Stomach (tissue), 9 donors: Measurements from ENCODE around the gene ANKRD12. TPM values are rescaled to one million over a fixed set of nuclear protein-coding genes. Genes with fewer than 3 reads are reported as not detected.
A peak's percentile ranks its signal among the peaks of the same experiment; 100 is the strongest.

Experiments
- DNase-seq, 2 donors: peaks; one replicate each; pipeline versions ENCODE4 v3.0.0 to v3.0.0-alpha.2; 2013 to 2019
- H3K27ac ChIP-seq, 5 donors: fragments of 200-600 bp in 4 of 5; sonication (generic) in 4 of 5; one replicate each; pipeline ENCODE4 v1.5.1; 2013 to 2019; ENCODE audit warnings: mild to moderate bottlenecking in 1 of 5, moderate library complexity in 1 of 5
- H3K27me3 ChIP-seq, 3 donors: fragments of 200-600 bp; sonication (generic); one replicate each; pipeline ENCODE4 v1.5.1; 2017 to 2019; ENCODE audit warnings: mixed run types in 1 of 3
- H3K36me3 ChIP-seq, 4 donors: fragments of 200-600 bp; sonication (generic); 1 replicate in 3 of 4; 2 replicates in 1 of 4; pipeline ENCODE4 v1.5.1; 2016 to 2019
- H3K4me1 ChIP-seq, 4 donors: fragments of 200-600 bp; sonication (generic); one replicate each; pipeline ENCODE4 v1.5.1; 2016 to 2019
- H3K4me3 ChIP-seq, 4 donors: fragments of 200-600 bp; sonication (generic) in 3 of 4; one replicate each; pipeline ENCODE4 v1.5.1; 2016 to 2019; ENCODE audit warnings: mild to moderate bottlenecking in 1 of 4
- H3K9me3 ChIP-seq, 4 donors: fragments of 200-600 bp; sonication (generic); one replicate each; pipeline ENCODE4 v1.5.1; 2016 to 2019
- EP300 ChIP-seq: sonication (generic); formaldehyde crosslinking; IDR thresholded peaks from one replicate; pipeline ENCODE4 v1.6.1; 2017; ENCODE audit warnings: antibody characterized with exemption
- POLR2A ChIP-seq, 4 donors: fragments of 450-650 bp; IDR thresholded peaks; one replicate each; pipeline ENCODE4 v1.6.1; 2016; ENCODE audit warnings: antibody characterized with exemption in 4 of 4, control low read depth in 2 of 4, mild to moderate bottlenecking in 1 of 4, moderate library complexity in 1 of 4
- POLR2AphosphoS5 ChIP-seq, 3 donors: sonication (generic); formaldehyde crosslinking; IDR thresholded peaks; one replicate each; pipeline ENCODE4 v1.6.1; 2016; ENCODE audit warnings: antibody characterized with exemption in 3 of 3
- WGBS, 5 donors: extraction: QIAGEN DNeasy Blood & Tissue Kit in 3 of 5; methylation state at CpG; one replicate each; pipeline versions ENCODE4 v1.1.5 to v1.1.7; 2013 to 2018; 5-methylcytosine and 5-hydroxymethylcytosine counted together
- intact Hi-C: fragments of 100-400 bp; cut with DNase I; formaldehyde crosslinking; loops from one replicate; pipeline ENCODE4 v1.15.1; 2023; ENCODE audit warnings: low total_unique reads
- polyA plus RNA-seq, 3 donors: library from polyadenylated mRNA; stranded (reverse); fragments of 200-250 nt; gene quantifications; one replicate each; pipeline ENCODE4 v1.2.3, GENCODE V29; 2013
- small RNA-seq, 4 donors: library from RNA; depleted of rRNA; stranded (forward); fragments of <200 nt; gene quantifications; one replicate each; pipeline ENCODE3, GENCODE V24; 2016
- total RNA-seq, 5 donors: library from RNA; depleted of rRNA; stranded (reverse); fragments of >200 nt; gene quantifications; one replicate each; pipeline versions ENCODE4 v1.1.0 to v1.2.3, GENCODE V29; 2014 to 2016
- TF ChIP-seq, protein P1 (sequence below), 7 experiments: fragments of 450-650 bp in 4 of 7; fragments of 200-600 bp in 3 of 7; sonication (generic) in 3 of 7; IDR thresholded peaks; one replicate each; pipeline ENCODE4 v1.5.1; 2016 to 2019; ENCODE audit warnings: antibody characterized with exemption in 7 of 7, control low read depth in 2 of 7, mild to moderate bottlenecking in 1 of 7
- donor health status: healthy with polysubstance abuse.
- donor health status: Bipolar disorder and iron deficiency.
- donor health status: healthy.

The ANKRD12 gene
- total and polyA plus RNA-seq, 8 donors = 10.0 to 85.5 (median 46.0) TPM

DNA sequence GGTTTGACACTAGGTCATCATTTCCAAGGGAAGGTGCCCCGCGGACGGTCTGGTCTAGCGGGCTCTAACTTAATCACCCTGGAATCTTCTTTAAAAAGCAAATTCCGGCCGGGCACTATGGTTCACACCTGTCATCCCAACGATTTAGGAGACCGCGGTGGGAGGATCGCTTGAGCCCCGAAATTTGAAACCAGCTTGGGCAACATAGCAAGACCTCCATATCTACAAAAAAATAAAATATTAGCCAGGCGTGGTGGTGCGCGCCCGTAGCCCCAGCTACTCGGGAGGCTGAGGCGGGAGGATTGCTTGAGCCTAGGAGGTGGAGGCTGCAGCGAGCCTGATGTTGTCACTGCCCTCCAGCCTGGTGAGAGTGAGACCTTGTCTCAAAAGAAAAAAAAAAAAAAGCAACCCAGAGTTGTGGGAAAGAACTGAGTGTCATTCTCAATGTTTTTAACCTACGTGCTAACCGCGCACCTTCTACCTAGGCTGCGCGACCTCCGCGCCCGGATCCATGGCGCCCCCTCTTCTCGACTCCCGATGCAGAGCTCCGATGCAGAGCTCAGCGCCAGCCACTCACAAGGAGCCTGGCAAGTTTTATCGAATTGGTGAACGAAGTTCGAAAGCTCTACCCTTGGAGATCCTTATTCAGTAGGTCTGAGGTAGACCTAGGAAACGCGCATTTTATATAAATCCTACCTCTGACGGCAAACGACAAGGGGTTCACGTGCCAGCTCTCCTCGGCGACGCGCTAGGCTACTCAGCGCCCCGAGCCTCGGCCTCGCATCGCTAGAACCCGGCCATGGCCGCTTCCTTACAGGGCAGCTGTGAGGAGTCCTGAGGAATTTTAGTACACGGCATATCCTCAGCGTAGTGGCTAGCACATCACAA, 197.1 kb downstream of the ANKRD12 start:
- 33 to 34% (median 34%) methylated on average over 50 to 52 of the region's 52 CpGs for WGBS, 5 donors
- no peak for DNase-seq
- Histone ChIP-seq H3K9me3 (peaks cover 0 to 2% (median 0%) of the 10 kb centered on the region in 4 donors), H3K36me3 (peaks cover 0 to 15% (median 12%) of the 10 kb centered on the region in 4 donors), H3K4me3 (peak overlapping the region; percentile 75 to 97 (median 85)), H3K4me1 (peaks cover 14 to 46% (median 23%) of the 10 kb centered on the region in 4 donors), H3K27me3 (no peaks in the 10 kb centered on the region), H3K27ac (peak overlapping the region; percentile 78 to 96 (median 89))
- no peak for TF ChIP-seq POLR2A (IDR thresholded peaks at IDR 0.05)
- no peak for TF ChIP-seq POLR2AphosphoS5 (IDR thresholded peaks at IDR 0.05)
- TF ChIP-seq, protein P1, sequence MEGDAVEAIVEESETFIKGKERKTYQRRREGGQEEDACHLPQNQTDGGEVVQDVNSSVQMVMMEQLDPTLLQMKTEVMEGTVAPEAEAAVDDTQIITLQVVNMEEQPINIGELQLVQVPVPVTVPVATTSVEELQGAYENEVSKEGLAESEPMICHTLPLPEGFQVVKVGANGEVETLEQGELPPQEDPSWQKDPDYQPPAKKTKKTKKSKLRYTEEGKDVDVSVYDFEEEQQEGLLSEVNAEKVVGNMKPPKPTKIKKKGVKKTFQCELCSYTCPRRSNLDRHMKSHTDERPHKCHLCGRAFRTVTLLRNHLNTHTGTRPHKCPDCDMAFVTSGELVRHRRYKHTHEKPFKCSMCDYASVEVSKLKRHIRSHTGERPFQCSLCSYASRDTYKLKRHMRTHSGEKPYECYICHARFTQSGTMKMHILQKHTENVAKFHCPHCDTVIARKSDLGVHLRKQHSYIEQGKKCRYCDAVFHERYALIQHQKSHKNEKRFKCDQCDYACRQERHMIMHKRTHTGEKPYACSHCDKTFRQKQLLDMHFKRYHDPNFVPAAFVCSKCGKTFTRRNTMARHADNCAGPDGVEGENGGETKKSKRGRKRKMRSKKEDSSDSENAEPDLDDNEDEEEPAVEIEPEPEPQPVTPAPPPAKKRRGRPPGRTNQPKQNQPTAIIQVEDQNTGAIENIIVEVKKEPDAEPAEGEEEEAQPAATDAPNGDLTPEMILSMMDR (IDR thresholded peaks at IDR 0.05) = no peak
- TF ChIP-seq EP300 = no peak
- intact Hi-C loops = no loop called here

DNA sequence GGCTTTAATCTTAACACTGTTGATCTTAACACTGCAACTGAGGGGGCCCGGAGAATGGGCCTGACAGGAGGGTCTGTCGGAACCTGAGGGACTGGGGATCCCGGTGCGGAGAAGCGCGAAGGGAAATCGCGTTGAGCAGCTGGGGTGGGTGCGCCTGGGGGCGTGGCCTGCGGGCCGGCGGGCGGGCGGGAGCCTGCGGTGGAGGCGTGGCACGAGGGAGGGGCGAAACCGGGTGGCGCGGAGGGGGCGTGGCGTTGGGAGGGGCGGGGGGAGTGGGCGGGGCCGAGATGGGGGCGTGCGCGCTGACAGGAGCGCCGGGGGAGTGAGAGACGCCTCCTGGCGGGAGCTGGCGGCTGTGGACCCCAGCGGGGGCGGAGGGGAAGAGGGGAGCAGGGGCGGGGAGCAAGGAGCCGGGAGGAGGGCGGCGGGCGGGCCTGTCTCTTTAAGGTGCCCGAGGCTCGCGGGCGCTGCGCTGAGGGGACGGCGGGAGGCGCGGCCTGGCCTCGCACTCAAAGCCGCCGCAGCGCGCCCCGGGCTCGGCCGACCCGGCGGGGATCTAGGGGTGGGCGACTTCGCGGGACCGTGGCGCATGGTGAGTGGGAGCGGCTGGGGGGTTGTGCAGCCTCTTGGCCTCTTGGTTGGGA, 197.9 kb downstream of the ANKRD12 start, which contains the start of gene TWSG1:
Gene TWSG1, plus strand, starts transcription at position 445 of the 644 bp plus-strand sequence. CDS start 2,457 bp downstream, outside the sequence.
- intact Hi-C loops = no loop called here
- Histone ChIP-seq H3K27me3 (no peaks in the 10 kb centered on the region), H3K36me3 (peaks cover 0 to 23% (median 18%) of the 10 kb centered on the region in 4 donors), H3K4me3 (peak within 1 kb of the TSS; percentile 75 to 97 (median 85)), H3K27ac (peak within 1 kb of the TSS; percentile 82 to 96 (median 89)), H3K4me1 (peaks cover 14 to 46% (median 23%) of the 10 kb centered on the region in 4 donors), H3K9me3 (no peaks in the 10 kb centered on the region)
- 1 to 4% (median 1%) methylated on average over 8 to 67 of the region's 67 CpGs for whole genome bisulfite sequencing, 5 donors
- peak; percentile 93 to 98 for DNase-seq
- TF ChIP-seq, protein P1 (IDR thresholded peaks at IDR 0.05) = peak in 3 of 7 experiments; percentile 32 to 70 (median 59)
- no peak for TF ChIP-seq POLR2A (IDR thresholded peaks at IDR 0.05)
- peak; percentile 28 to 52 (median 48) for TF ChIP-seq POLR2AphosphoS5 (IDR thresholded peaks at IDR 0.05)
- no peak for TF ChIP-seq EP300

DNA sequence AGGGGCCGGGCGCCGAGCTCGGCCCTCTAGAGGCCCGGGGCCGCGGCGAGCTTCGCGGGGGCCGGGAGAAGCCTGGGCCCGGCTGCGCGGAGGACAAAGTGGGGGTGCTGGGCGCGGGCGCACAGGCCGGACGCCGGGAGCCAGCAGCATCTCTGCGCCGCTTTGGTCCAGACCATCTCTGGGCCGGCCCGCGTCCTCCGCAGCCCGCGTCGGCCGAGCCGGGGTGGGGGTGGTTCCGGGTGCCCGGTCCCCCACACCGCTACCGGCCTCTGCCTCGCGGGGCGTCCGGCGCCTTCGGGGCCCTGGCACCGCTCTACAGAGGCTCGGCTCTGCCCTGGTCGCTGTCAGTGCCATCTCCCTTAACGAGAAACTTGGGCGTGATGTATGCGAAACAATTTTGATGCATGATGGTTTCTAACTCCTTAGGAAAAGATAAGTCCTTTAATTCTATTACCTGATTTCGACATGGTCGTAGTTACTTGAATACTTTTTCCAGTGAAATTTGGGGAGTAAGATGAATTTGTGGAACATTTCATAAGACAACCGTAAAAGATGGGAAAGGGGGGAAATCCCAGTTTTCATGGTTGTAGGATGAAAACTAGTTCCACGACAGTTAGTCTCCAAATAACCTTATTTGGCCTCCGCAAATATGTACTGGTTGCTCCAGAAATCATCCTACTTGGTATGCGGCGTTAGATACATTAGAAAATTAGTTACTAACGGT, 198.6 kb downstream of the ANKRD12 start:
- intact Hi-C loops = no loop called here
- no peak for TF ChIP-seq EP300
- TF ChIP-seq POLR2A (IDR thresholded peaks at IDR 0.05) = no peak
- TF ChIP-seq, protein P1 (IDR thresholded peaks at IDR 0.05) = no peak
- no peak for TF ChIP-seq POLR2AphosphoS5 (IDR thresholded peaks at IDR 0.05)
- Histone ChIP-seq H3K4me3 (peak overlapping the region; percentile 75 to 97 (median 85)), H3K9me3 (no peaks in the 10 kb centered on the region), H3K27me3 (no peaks in the 10 kb centered on the region), H3K36me3 (peaks cover 0 to 29% (median 23%) of the 10 kb centered on the region in 4 donors), H3K4me1 (peaks cover 14 to 43% (median 23%) of the 10 kb centered on the region in 4 donors), H3K27ac (peak overlapping the region; percentile 71 to 96 (median 89))
- WGBS, 5 donors = 3 to 7% (median 4%) methylated on average over 22 to 55 of the region's 55 CpGs
- peak; percentile 25 to 45 for DNase-seq

Small RNAs within 50 kb of the gene (small RNA-seq; reads per million reads assigned to genes)
- 0 reads per million in 4 donors for gene RF00019

Other genes with a start within 250 kb of the ANKRD12 start
- 100 to 1,000 TPM in 2 of 5 donors, 10 to 100 TPM in 3; 69.4 to 251 (median 98.2) TPM for gene NDUFV2, start 34.1 kb upstream of the ANKRD12 start, total RNA-seq
- 100 to 1,000 TPM; 214 to 283 (median 222) TPM for gene NDUFV2, start 34.1 kb upstream of the ANKRD12 start, polyA plus RNA-seq
- gene TWSG1, start 198.0 kb downstream of the ANKRD12 start, total RNA-seq = 10 to 100 TPM in 4 of 5 donors, 1 to 10 TPM in 1; 9.3 to 76.0 (median 31.2) TPM
- 10 to 100 TPM in 1 of 3 donors, 1 to 10 TPM in 2; 8.2 to 16.2 (median 8.3) TPM for gene TWSG1, start 198.0 kb downstream of the ANKRD12 start, polyA plus RNA-seq